ENCODE results near the gene NQO2.

The NQO2 gene

DNA sequence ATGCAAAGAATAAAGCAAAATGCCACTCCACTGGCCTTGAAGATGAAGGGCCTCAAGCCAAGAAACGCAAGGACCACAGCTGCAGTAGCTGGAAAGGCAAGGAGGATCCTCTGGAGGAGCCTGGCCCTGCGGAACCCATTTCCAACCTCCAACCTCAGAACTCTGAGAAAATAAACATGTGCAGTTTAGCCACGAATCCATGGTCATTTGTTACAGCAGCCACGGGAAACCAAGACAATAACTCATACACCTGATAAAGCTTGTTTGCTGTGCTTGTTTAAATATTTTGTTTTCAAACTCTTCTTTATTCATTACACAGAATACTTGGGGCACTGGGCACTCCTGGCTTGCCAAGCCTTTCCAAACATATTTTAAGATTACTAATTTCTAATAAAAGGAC is 38.8 kb upstream of the NQO2 start:
- H3K27me3 ChIP-seq: no peaks in the 10 kb centered on the region
- H3K4me1 ChIP-seq (ENCODE audit: control insufficient read depth in 1 of 2, insufficient read depth in 1 of 2, low read depth in 1 of 2, low read length in 1 of 2): peaks cover 22% of the 10 kb centered on the region in 2 experiments
- H3K9me3 ChIP-seq: no peaks in the 10 kb centered on the region
- H3K36me3 ChIP-seq: no peaks in the 10 kb centered on the region
- TF ChIP-seq, protein P1, sequence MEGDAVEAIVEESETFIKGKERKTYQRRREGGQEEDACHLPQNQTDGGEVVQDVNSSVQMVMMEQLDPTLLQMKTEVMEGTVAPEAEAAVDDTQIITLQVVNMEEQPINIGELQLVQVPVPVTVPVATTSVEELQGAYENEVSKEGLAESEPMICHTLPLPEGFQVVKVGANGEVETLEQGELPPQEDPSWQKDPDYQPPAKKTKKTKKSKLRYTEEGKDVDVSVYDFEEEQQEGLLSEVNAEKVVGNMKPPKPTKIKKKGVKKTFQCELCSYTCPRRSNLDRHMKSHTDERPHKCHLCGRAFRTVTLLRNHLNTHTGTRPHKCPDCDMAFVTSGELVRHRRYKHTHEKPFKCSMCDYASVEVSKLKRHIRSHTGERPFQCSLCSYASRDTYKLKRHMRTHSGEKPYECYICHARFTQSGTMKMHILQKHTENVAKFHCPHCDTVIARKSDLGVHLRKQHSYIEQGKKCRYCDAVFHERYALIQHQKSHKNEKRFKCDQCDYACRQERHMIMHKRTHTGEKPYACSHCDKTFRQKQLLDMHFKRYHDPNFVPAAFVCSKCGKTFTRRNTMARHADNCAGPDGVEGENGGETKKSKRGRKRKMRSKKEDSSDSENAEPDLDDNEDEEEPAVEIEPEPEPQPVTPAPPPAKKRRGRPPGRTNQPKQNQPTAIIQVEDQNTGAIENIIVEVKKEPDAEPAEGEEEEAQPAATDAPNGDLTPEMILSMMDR (IDR thresholded peaks at IDR 0.05): no peak
- H3K27ac ChIP-seq: no peak overlapping the region
- no peak overlapping the region for H3K4me3 ChIP-seq (ENCODE audit: low read depth in 1 of 2, low read length in 1 of 2)

DNA sequence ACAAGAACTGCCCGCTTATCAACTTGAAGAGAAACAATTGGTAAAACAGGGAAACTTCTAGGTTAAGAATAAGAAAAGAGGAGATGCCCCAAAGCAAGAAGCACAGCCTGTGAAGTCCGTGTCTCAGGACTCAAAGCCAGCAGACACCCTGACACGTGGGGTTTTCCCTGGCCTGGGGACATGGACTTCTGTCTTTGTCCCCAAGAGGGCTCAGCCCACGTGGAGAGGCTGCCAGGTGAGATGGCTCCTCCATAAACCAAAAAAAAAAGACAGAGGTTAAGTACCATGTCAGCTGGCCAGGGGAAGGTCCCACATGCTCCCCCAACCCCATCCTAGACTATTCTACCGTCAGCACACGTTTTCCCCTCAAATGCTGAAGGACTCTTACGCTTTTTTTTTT is 38.2 kb upstream of the NQO2 start:
- H3K36me3 ChIP-seq: no peaks in the 10 kb centered on the region
- no peaks in the 10 kb centered on the region for H3K9me3 ChIP-seq
- H3K27me3 ChIP-seq: no peaks in the 10 kb centered on the region
- H3K27ac ChIP-seq: no peak overlapping the region
- TF ChIP-seq, protein P1 (IDR thresholded peaks at IDR 0.05): no peak
- H3K4me3 ChIP-seq (ENCODE audit: low read depth in 1 of 2, low read length in 1 of 2): no peak overlapping the region
- peaks cover 22% of the 10 kb centered on the region in 2 experiments for H3K4me1 ChIP-seq (ENCODE audit: control insufficient read depth in 1 of 2, insufficient read depth in 1 of 2, low read depth in 1 of 2, low read length in 1 of 2)

DNA sequence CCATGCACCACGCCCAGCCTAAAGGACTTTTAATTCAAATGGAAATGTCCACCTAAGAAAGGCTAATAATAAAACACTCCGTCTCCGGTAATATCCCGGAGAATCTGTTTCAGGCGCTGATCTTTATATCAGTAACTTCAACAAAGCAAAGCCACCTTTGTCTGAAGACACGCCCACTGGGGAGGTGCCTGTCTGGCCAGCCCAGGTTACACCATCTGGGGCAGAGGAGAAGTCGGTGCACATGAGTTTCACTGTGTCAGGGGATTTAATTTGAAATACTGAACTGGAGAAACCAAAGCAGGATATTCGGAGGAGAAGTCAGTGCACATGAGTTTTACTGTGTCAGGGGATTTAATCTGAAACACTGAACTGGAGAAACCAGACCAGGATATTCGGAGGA is 37.7 kb upstream of the NQO2 start:
- TF ChIP-seq, protein P1 (IDR thresholded peaks at IDR 0.05): no peak
- Histone ChIP-seq H3K4me3 (ENCODE audit: low read depth in 1 of 2, low read length in 1 of 2) (no peak overlapping the region), H3K27ac (peak overlapping the region; percentile 0), H3K27me3 (no peaks in the 10 kb centered on the region), H3K4me1 (ENCODE audit: control insufficient read depth in 1 of 2, insufficient read depth in 1 of 2, low read depth in 1 of 2, low read length in 1 of 2) (peaks cover 22% of the 10 kb centered on the region in 2 experiments), H3K9me3 (no peaks in the 10 kb centered on the region), H3K36me3 (no peaks in the 10 kb centered on the region)

DNA sequence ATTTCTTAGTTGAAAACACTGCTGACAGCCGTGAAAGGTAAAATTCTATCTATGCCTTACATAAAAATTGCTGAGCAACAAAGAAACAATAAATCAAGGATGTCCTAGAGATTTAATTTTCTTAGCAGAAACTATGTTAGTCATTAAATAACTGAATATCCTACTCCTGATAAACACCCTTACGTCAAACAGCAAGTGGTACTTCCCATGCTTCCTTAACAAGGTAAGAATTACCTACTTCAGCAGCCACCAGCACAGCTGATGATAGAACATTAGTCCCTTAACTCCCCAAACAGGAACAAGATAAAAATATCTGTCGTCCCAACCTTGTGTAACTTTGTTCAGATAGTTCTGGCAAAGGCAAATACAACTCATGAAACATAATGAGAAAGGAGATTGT is 37.1 kb upstream of the NQO2 start:
- H3K4me3 ChIP-seq (ENCODE audit: low read depth in 1 of 2, low read length in 1 of 2): no peak overlapping the region
- H3K4me1 ChIP-seq (ENCODE audit: control insufficient read depth in 1 of 2, insufficient read depth in 1 of 2, low read depth in 1 of 2, low read length in 1 of 2): peaks cover 22% of the 10 kb centered on the region in 2 experiments
- H3K9me3 ChIP-seq: no peaks in the 10 kb centered on the region
- peak overlapping the region; percentile 0 for H3K27ac ChIP-seq
- TF ChIP-seq, protein P1 (IDR thresholded peaks at IDR 0.05): no peak
- H3K27me3 ChIP-seq: no peaks in the 10 kb centered on the region
- H3K36me3 ChIP-seq: no peaks in the 10 kb centered on the region

DNA sequence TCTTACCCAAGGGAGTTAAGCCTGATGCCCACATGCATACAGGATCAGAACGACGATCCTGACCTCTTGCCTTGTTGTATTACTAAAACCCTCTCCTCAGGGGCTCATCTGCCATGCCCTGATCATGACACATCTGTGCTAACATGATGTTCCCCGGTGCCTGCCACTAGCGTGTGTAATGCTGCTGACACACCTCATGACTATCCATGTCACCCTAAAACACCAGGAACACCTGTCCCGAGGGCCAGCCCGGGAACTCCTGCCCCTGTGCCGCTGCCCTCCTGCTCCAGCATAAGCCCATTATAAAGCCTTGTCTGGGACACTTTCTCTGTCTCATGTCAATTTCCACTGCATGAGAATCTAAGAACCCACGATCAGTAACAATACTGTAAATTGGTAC is 35.9 kb upstream of the NQO2 start:
- Histone ChIP-seq H3K4me1 (ENCODE audit: control insufficient read depth in 1 of 2, insufficient read depth in 1 of 2, low read depth in 1 of 2, low read length in 1 of 2) (peaks cover 11% of the 10 kb centered on the region in 2 experiments), H3K36me3 (no peaks in the 10 kb centered on the region), H3K4me3 (ENCODE audit: low read depth in 1 of 2, low read length in 1 of 2) (no peak overlapping the region), H3K27ac (no peak overlapping the region), H3K9me3 (no peaks in the 10 kb centered on the region), H3K27me3 (no peaks in the 10 kb centered on the region)
- TF ChIP-seq, protein P1 (IDR thresholded peaks at IDR 0.05): no peak
